Measurements from ENCODE around the gene ETV6. TPM values are rescaled to one million over a fixed set of nuclear protein-coding genes. Genes with fewer than 3 reads are reported as not detected.

The ETV6 gene
- total and polyA plus RNA-seq, 8 donors = 5.1 to 31.6 (median 18.2) TPM

GRCh38 chr12:11839091-11839641 is 189.7 kb downstream of the ETV6 start:
- FAIRE-seq = no peak
- DNase-seq = peak in 3 of 6 donors; percentile 43 to 54 (median 47)
- 47 to 54% methylated on average over 8 of the region's 8 CpGs for WGBS, 2 donors
- Histone ChIP-seq H3K4me1 (peaks cover 3 to 39% (median 25%) of the 10 kb centered on the region in 3 donors), H3K4me3 (no peak overlapping the region), H3K36me3 (no peaks in the 10 kb centered on the region), H3K27me3 (no peaks in the 10 kb centered on the region), H3K27ac (peak overlapping the region in 3 of 4 donors; percentile 6 to 80 (median 69)), H3K9me3 (no peaks in the 10 kb centered on the region)
- TF ChIP-seq, protein P1, sequence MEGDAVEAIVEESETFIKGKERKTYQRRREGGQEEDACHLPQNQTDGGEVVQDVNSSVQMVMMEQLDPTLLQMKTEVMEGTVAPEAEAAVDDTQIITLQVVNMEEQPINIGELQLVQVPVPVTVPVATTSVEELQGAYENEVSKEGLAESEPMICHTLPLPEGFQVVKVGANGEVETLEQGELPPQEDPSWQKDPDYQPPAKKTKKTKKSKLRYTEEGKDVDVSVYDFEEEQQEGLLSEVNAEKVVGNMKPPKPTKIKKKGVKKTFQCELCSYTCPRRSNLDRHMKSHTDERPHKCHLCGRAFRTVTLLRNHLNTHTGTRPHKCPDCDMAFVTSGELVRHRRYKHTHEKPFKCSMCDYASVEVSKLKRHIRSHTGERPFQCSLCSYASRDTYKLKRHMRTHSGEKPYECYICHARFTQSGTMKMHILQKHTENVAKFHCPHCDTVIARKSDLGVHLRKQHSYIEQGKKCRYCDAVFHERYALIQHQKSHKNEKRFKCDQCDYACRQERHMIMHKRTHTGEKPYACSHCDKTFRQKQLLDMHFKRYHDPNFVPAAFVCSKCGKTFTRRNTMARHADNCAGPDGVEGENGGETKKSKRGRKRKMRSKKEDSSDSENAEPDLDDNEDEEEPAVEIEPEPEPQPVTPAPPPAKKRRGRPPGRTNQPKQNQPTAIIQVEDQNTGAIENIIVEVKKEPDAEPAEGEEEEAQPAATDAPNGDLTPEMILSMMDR (IDR thresholded peaks at IDR 0.05) = no peak
- intact Hi-C loops (cut with DNase I) = no loop called here
- ATAC-seq = peak; percentile 50 to 75 (median 56)

DNA sequence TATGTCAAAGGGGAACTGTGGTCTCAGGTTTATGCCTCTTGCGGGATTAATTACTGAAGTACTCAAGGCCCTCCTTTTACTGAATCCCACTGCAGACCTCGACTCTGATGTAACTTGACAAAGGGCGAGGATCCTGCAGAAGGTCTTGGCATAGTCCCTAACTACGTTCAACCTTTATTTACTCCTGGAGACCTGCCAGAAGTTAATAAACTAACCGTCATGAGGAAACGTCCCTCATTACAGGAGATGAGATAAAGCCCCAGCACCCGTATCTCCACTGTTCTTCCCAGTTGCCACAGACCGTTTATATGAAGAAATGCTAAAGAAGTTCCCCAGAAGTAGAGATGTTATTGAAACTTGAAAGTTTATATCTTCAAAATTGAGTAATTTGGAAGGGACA is 190.9 kb downstream of the ETV6 start:
- H3K27me3 ChIP-seq = no peaks in the 10 kb centered on the region
- peak overlapping the region in 2 of 4 donors; percentile 69 to 80 for H3K27ac ChIP-seq
- intact Hi-C loops (cut with DNase I) = no loop called here
- WGBS, 2 donors = 19% methylated on average over 8 of the region's 8 CpGs
- TF ChIP-seq, protein P1 (IDR thresholded peaks at IDR 0.05) = no peak
- no peak overlapping the region for H3K4me3 ChIP-seq
- H3K9me3 ChIP-seq = no peaks in the 10 kb centered on the region
- ATAC-seq (peak; percentile 11 to 51 (median 34)), DNase-seq (no peak), FAIRE-seq (peak; percentile 76)
- no peaks in the 10 kb centered on the region for H3K36me3 ChIP-seq
- H3K4me1 ChIP-seq = peaks cover 0 to 27% (median 15%) of the 10 kb centered on the region in 3 donors

DNA sequence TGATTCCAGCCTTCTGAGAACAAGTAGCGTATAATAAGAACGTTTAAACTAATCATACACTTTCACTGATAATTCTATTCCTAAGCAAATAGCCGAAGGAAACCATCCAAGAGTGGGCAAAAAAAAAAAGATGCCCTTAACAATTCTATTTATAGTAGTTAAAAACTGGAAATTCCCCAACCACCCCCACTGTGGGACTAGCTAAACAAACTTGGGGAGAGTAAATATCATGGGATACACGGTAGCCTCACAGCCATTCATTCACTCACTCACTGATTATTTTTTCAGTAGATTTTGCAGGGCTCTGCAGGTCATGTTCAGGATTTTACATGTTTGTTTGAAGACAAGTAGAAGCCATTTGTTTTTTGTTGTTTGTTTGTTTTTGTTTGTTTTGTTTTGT is 197.0 kb downstream of the ETV6 start:
- H3K4me1 ChIP-seq = peaks cover 0 to 7% (median 0%) of the 10 kb centered on the region in 3 donors
- no peaks in the 10 kb centered on the region for H3K9me3 ChIP-seq
- DNase-seq (no peak), FAIRE-seq (no peak), ATAC-seq (peak in 1 of 4 donors; percentile 69)
- H3K27me3 ChIP-seq = no peaks in the 10 kb centered on the region
- H3K4me3 ChIP-seq = no peak overlapping the region
- no peaks in the 10 kb centered on the region for H3K36me3 ChIP-seq
- WGBS, 2 donors = 27 to 33% methylated on average over 4 of the region's 4 CpGs
- H3K27ac ChIP-seq = no peak overlapping the region
- TF ChIP-seq, protein P1 (IDR thresholded peaks at IDR 0.05) = no peak
- intact Hi-C loops (cut with DNase I) = no loop called here

- no peak for FAIRE-seq
- H3K27me3 ChIP-seq = no peaks in the 10 kb centered on the region
- WGBS, 2 donors = 97 to 100% methylated on average over 1 of the region's 1 CpG
- no peaks in the 10 kb centered on the region for H3K36me3 ChIP-seq
- no peak for ATAC-seq
- intact Hi-C loops (cut with DNase I) = no loop called here
- H3K4me1 ChIP-seq = peaks cover 0 to 7% (median 0%) of the 10 kb centered on the region in 3 donors
- H3K4me3 ChIP-seq = no peak overlapping the region
- no peaks in the 10 kb centered on the region for H3K9me3 ChIP-seq
- no peak overlapping the region for H3K27ac ChIP-seq
- no peak for DNase-seq
- TF ChIP-seq, protein P1 (IDR thresholded peaks at IDR 0.05) = no peak
Measured at GRCh38 chr12:11847539-11847938, 198.1 kb downstream of the ETV6 start.

GRCh38 chr12:11849757-11850504 is 200.5 kb downstream of the ETV6 start:
- TF ChIP-seq, protein P1 (IDR thresholded peaks at IDR 0.05) = no peak
- Histone ChIP-seq H3K4me1 (peaks cover 0 to 7% (median 0%) of the 10 kb centered on the region in 3 donors), H3K4me3 (no peak overlapping the region), H3K27me3 (no peaks in the 10 kb centered on the region), H3K9me3 (no peaks in the 10 kb centered on the region), H3K36me3 (peaks cover 0 to 5% (median 0%) of the 10 kb centered on the region in 3 donors), H3K27ac (no peak overlapping the region)
- 93% methylated on average over 19 of the region's 19 CpGs for WGBS, 2 donors
- ATAC-seq (no peak), FAIRE-seq (no peak), DNase-seq (no peak)
- intact Hi-C loops (cut with DNase I) = no loop called here
